EL (cell line): ENCODE results near the gene RPS8.
"Not testable (repeated sequence)": the region's sequence is repeated elsewhere in the genome, so short reads cannot be mapped to it uniquely, and the experiment has no call there.

Experiments
- DNase-seq: peaks from one replicate; pipeline ENCODE4 v3.0.0-alpha.2; 2016

Gene RPS8

GRCh38 chr1:44783697-44784093, 8.4 kb downstream of the RPS8 start:
- no peak for DNase-seq

GRCh38 chr1:44784094-44785028, 9.0 kb downstream of the RPS8 start:
- no peak for DNase-seq

GRCh38 chr1:44785029-44785380, 9.7 kb downstream of the RPS8 start:
- no peak for DNase-seq

- DNase-seq = no peak
Measured at GRCh38 chr1:44785501-44786137, 10.3 kb downstream of the RPS8 start.

- peak; percentile 65 for DNase-seq
Measured at GRCh38 chr1:44786138-44786840, 10.9 kb downstream of the RPS8 start.

DNA sequence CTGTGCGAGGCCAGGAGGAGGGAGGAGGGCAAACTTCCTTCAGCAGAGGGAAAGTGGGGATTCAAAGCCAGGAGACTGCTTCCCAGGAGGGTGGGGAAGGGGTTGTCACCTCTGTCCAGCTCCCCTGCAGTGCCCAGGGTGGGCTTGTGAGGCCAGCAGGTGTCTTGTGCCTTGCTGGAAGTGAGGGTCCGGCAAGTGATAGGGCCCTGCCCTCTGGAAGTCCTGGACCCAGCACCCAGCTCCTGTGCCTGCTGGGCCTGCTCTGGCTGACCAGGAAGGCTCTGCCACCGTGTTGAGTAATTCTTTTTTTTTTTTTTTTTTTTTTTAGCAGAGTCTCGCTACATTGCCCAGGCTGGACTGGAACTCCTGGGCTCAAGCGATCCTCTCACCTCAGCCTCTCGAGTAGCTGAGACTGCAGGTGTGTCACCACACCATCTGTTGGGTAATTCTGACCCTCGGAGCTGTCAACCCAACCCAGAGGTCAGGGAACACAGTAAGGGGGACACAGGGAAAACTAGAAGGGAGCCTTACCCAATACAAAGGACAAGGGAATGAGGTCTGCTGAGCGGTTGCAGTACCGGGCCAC, 11.6 kb downstream of the RPS8 start:
- DNase-seq = no peak

DNA sequence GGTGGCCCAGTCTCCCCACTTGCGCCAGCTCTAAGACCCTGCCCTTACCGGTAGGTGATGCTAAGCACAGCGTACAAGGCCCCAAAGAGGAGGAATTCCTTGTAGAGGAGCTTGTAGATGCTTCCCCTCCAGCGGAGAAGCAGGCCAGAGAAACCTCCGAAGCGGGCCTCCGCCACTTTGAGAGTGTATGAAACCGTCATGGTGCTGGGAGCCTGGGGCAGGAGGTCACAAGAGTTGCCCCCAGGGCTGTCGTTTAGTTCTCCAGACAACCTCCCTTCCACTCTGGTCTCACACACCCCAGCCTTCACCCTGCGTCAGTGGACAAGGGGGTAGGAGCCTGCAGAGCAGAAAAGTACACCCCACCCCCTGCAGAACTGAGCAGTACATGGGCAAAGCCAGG, 12.2 kb downstream of the RPS8 start:
- no peak for DNase-seq

- DNase-seq = no peak
Measured at GRCh38 chr1:44788120-44788860, 12.9 kb downstream of the RPS8 start, which contains the start of gene BEST4. Gene BEST4 (minus strand): TSS chr1:44788170. CDS start chr1:44787705, 465 bp downstream.

DNA sequence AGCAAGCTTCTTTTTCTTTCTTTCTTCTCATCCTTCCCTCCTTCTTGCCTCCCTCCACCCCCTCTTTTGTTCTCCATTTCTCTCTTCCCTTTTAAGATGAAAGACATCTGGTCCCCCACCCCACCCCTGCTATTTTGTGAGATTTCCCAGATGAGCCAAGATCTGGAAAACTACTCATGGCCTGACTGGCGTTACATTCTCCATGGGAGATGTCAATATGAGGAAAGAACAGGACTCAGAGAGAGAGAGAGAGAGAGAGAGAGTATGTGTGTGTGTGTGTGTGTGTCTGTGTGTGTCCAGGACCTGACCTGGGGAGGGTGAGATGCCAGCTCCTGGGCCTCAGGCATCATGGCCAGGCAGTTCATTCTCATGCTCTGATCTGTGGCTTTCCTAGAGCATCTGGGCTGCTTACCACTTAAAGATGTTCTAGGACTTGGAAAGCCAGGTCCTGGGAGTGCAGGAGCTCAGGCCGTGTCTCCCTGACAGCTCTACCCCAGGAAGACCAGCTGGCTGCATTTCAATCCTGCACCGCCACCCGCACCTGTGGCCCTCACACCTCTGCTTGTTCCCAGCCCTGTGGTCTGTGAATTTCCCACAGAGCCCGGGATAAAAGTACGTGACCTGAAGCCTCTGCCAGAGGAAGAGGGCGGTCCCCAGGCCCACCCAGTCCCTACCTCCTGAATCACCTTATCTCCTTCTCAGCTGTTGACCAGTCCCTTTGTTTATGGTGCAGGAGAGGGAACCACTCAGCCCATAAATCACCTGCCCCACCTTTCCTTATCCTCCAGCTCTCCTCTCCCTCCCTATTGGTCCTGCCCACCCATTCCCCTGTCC, 15.8 kb downstream of the RPS8 start:
- DNase-seq = no peak

DNA sequence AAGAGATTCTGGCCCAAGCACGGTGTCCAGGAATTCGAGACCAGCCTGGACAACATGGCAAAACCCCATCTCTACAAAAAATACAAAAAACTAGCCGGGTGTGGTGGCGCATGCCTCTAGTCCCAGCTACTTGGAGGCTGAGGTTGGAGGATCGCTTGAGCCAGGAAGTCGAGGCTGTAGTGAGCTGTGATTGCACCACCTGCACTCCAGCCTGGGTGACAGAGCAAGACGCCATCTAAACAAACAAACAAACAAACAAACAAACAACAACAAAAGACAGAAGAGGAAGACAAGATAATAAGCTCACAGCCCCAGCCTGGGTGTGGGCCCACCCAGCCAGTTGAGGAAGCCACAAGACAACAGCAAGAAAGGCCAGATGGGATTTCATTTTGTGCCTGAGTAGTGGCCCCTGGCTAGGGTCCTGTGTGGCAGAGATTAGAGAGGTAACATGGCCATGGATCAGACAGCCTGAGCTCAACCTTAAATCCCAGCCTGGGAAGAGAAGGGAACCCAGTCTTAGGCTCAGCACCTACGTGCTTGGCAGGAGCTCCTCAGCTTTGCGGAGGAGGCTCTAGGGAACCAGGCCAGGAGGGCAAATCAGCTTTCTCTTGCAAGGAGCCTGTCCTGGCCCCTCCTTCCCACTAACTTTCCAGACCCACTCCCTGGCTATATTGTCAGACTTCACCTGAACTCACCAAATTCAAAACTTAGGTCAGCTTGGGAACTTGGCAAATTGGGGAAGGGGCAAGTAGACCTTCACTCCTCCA, 17.6 kb downstream of the RPS8 start:
- no peak for DNase-seq

GRCh38 chr1:44797886-44798285, 22.5 kb downstream of the RPS8 start:
- DNase-seq = not testable (repeated sequence)

DNA sequence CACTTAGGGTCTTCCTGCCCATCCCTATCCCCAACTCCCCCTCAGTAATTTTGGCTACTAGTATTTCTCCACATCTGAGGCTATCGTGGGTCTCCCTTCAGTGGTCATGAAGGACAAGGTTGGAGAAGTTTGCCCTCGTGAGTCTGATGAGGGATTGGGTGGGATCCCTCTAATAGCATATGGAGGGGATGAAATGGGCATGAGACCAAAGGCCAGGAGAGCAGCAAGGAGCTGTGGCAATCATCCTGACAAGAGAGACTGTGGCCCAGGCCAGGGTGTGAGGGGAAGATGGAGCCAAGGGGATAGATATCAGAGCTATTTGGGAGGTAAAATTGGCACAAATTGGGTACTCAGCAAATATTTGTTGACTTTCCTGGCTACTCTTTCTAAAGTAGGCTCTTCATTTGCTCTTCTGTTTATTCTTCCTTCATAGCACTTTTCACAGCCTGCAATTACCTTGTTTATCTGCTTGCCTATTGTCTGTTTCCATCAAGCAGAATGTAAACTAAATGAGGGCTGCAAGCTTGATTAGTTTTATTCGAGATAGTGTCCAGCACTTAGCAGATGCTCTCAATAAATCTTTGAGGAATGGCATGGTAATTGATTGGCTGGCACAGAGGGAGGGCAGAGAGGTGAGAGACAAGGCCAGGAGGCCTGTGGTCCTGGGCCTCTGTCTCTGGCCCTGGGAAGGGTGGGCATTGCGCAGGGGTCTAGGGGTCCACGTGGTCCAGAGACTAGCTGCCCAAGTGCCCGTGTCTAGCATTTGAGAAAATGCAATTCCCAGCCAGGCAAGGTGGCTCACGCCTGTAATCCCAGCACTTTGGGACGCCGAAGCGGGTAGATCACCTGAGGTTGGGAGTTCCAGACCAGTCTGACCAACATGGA, 23.4 kb downstream of the RPS8 start:
- DNase-seq = no peak

DNA sequence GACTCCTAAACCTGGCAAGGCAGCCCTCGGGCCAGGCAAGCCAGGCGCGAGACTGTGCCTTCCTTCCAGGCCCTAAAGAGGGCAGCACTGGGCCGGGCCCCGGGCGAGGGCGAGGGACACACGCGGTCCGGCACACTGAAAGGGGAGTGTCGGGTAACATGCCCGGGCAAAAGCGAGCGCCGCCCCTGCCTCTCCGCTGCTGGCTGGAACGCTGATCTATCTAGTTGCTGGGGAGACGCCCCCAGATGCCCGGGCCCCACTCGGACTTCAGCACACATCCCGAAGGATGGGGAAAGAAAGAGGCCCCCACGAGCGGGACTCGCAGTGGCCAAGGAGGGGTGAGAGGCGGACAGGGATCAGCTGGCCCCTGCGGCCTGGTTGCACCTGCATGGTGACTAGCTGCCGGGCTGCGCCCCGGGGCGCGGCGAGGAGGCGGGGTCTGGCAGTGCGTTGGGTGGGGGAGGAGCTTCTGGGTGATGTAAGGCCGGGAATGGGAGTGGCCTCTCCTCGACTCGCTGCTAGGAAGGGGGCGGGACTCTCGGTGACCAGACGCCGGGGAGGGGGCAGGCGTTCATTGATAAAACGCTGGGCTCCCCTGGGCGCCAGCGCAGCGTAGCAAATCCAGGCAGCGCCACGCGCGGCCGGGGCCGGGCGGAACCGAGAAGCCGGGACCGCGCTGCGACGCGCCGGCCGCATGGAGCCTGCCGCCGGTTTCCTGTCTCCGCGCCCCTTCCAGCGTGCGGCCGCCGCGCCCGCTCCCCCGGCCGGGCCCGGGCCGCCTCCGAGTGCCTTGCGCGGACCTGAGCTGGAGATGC, 24.6 kb downstream of the RPS8 start, which contains the start of gene PLK3:
Gene PLK3, plus strand, starts transcription at position 608 of the 815 bp plus-strand sequence. Its CDS starts 87 bp downstream, at position 695.
- DNase-seq = peak; percentile 98

- no peak for DNase-seq
Measured at GRCh38 chr1:44801491-44802305, 26.4 kb downstream of the RPS8 start.

DNA sequence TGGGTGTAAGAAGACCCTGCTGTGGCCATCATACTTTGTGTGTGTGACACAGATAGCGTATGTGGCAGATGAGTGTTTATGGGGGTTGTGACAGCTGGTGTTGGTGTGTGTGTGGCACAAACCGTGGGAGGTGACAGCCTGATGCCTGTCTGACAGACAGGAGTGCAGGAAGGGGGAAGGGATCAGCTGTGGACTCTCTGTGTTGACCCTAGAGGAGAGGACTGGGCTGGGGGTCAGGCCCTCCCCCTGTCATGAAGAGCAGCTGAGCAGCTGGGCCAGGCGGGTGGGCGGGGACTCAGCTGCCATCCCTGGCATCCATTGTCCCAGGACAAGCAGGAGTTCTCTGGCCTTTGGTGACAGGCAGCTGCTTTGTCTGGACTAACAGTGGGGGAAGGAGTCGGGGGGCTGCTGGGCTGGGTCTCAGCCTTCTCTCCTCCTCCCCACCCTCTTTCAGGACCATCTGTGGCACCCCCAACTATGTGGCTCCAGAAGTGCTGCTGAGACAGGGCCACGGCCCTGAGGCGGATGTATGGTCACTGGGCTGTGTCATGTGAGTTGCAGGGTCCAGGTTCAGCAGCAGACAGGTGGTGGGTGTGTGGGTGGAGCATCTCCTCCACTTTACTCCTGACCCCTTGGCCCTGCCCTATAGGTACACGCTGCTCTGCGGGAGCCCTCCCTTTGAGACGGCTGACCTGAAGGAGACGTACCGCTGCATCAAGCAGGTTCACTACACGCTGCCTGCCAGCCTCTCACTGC, 27.1 kb downstream of the RPS8 start:
- no peak for DNase-seq

GRCh38 chr1:44803062-44803311, 27.6 kb downstream of the RPS8 start:
- no peak for DNase-seq
